NCI-H510A treated with DMSO at 0.1 percent for 48 hours (cell line): Measurements from ENCODE around the gene LAMA1.

ENCODE experiments used
- DNase-seq: peaks from one replicate; lab custom pipeline; 2025; lab: John Stamatoyannopoulos, UW

LAMA1 gene

GRCh38 chr18:7105268-7105667 lies 12.3 kb downstream of the LAMA1 start:
- DNase-seq, result no peak

- no peak for DNase-seq
Measured at GRCh38 chr18:7104649-7105048, 12.9 kb downstream of the LAMA1 start.

GRCh38 chr18:7102131-7102530 lies 15.5 kb downstream of the LAMA1 start:
- no peak for DNase-seq

GRCh38 chr18:7096838-7097237 lies 20.8 kb downstream of the LAMA1 start:
- DNase-seq, result no peak

GRCh38 chr18:7094427-7094826 lies 23.2 kb downstream of the LAMA1 start:
- DNase-seq, result no peak

- DNase-seq, result no peak
Measured at GRCh38 chr18:7090771-7091170, 26.8 kb downstream of the LAMA1 start.

- no peak for DNase-seq
Measured at GRCh38 chr18:7089369-7089768, 28.2 kb downstream of the LAMA1 start.

GRCh38 chr18:7084080-7085065 lies 33.2 kb downstream of the LAMA1 start:
- DNase-seq, result no peak

- DNase-seq, result no peak
Measured at GRCh38 chr18:7082671-7083070, 34.9 kb downstream of the LAMA1 start.

- peak; percentile 55 for DNase-seq
Measured at GRCh38 chr18:7079231-7079630, 38.4 kb downstream of the LAMA1 start.

- peak; percentile 60 for DNase-seq
Measured at GRCh38 chr18:7072593-7072992, 45.0 kb downstream of the LAMA1 start.

- DNase-seq, result no peak
Measured at GRCh38 chr18:7071600-7071999, 46.0 kb downstream of the LAMA1 start.

GRCh38 chr18:7070466-7070865 lies 47.1 kb downstream of the LAMA1 start:
- DNase-seq, result no peak

- no peak for DNase-seq
Measured at GRCh38 chr18:7068871-7069590, 48.6 kb downstream of the LAMA1 start.

- DNase-seq, result no peak
Measured at GRCh38 chr18:7066965-7067555, 50.5 kb downstream of the LAMA1 start.

- DNase-seq, result no peak
Measured at GRCh38 chr18:7065736-7066135, 51.9 kb downstream of the LAMA1 start.

- DNase-seq, result no peak
Measured at GRCh38 chr18:7064346-7064745, 53.3 kb downstream of the LAMA1 start.

- no peak for DNase-seq
Measured at GRCh38 chr18:7062811-7063210, 54.8 kb downstream of the LAMA1 start.

- no peak for DNase-seq
Measured at GRCh38 chr18:7062236-7062635, 55.4 kb downstream of the LAMA1 start.

- DNase-seq, result no peak
Measured at GRCh38 chr18:7059276-7059675, 58.3 kb downstream of the LAMA1 start.

- DNase-seq, result no peak
Measured at GRCh38 chr18:7056026-7056425, 61.6 kb downstream of the LAMA1 start.

GRCh38 chr18:7049951-7050350 lies 67.6 kb downstream of the LAMA1 start:
- no peak for DNase-seq

GRCh38 chr18:7048081-7048480 lies 69.5 kb downstream of the LAMA1 start:
- no peak for DNase-seq
